ENCODE data around the gene YPEL2.

- no peak for TF ChIP-seq CTCF (IDR thresholded peaks at IDR 0.05)
- no peak for TF ChIP-seq REST (IDR thresholded peaks at IDR 0.05; ENCODE audit: insufficient read depth in 1 of 2, low read depth in 2 of 2, low read length in 1 of 2)
Measured at GRCh38 chr17:59357929-59358328, 26.5 kb downstream of the YPEL2 start.

Measured in Panc1 (cell line).